Vagina (tissue), 2 donors: ENCODE measurements around the gene SMIM29. TPM values are rescaled to one million over a fixed set of nuclear protein-coding genes. Genes with fewer than 3 reads are reported as not detected.

Source experiments
- DNase-seq, 2 donors: peaks; one replicate each; pipeline ENCODE4 v3.0.0-alpha.2; 2017; ENCODE audit errors: extremely low spot score in 2 of 2
- H3K27ac ChIP-seq: fragments of 200-600 bp; sonication (generic); one replicate; pipeline ENCODE4 v1.5.1; 2019
- H3K27me3 ChIP-seq: fragments of 200-600 bp; sonication (generic); one replicate; pipeline ENCODE4 v1.5.1; 2019
- H3K36me3 ChIP-seq, 2 donors: fragments of 200-600 bp; sonication (generic); one replicate each; pipeline ENCODE4 v1.5.1; 2017 to 2019
- H3K4me1 ChIP-seq: fragments of 200-600 bp; sonication (generic); one replicate; pipeline ENCODE4 v1.5.1; 2019
- H3K4me3 ChIP-seq, 2 donors: fragments of 200-600 bp; sonication (generic); 1 replicate in 1 of 2; 2 replicates in 1 of 2; pipeline ENCODE4 v1.5.1; 2016 to 2019
- H3K9me3 ChIP-seq: fragments of 200-600 bp; sonication (generic); one replicate; pipeline ENCODE4 v1.5.1; 2019
- CTCF ChIP-seq, 3 experiments: fragments of 450-650 bp in 2 of 3; fragments of 200-600 bp in 1 of 3; sonication (generic) in 1 of 3; IDR thresholded peaks; one replicate each; pipeline ENCODE4 v1.5.1; 2017 to 2019; ENCODE audit warnings: antibody characterized with exemption in 3 of 3, mild to moderate bottlenecking in 2 of 3, moderate library complexity in 2 of 3
- POLR2A ChIP-seq, 2 donors: fragments of 450-650 bp; IDR thresholded peaks; one replicate each; pipeline ENCODE4 v1.6.1; 2017; ENCODE audit warnings: antibody characterized with exemption in 2 of 2, mild to moderate bottlenecking in 2 of 2, moderate library complexity in 2 of 2
- POLR2AphosphoS5 ChIP-seq, 2 donors: sonication (generic); formaldehyde crosslinking; IDR thresholded peaks; one replicate each; pipeline ENCODE4 v1.9.0; 2017; ENCODE audit warnings: antibody characterized with exemption in 2 of 2, mild to moderate bottlenecking in 2 of 2, low read depth in 1 of 2; ENCODE audit not compliant: insufficient read depth in 1 of 2
- intact Hi-C: fragments of 100-400 bp; cut with DNase I; formaldehyde crosslinking; loops from one replicate; pipeline ENCODE4 v1.15.1; 2023
- total RNA-seq: library from RNA; depleted of rRNA; stranded (reverse); fragments of >200 nt; gene quantifications from one replicate; pipeline ENCODE4 v1.2.3, GENCODE V29; 2016

Gene SMIM29
- total RNA-seq, 1 donor from 2014 or later, result 22.3 TPM

GRCh38 chr6:34237722-34238584 lies 10.9 kb downstream of the SMIM29 start:
- peak overlapping the region; percentile 75 for H3K27ac ChIP-seq
- peaks cover 0 to 8% of the 10 kb centered on the region in 2 donors for H3K36me3 ChIP-seq
- H3K27me3 ChIP-seq, result no peaks in the 10 kb centered on the region
- DNase-seq, result no peak
- H3K4me1 ChIP-seq, result peaks cover 19% of the 10 kb centered on the region
- H3K9me3 ChIP-seq, result no peaks in the 10 kb centered on the region
- peak in 1 of 2 donors; percentile 35 for TF ChIP-seq POLR2AphosphoS5 (IDR thresholded peaks at IDR 0.05; ENCODE audit: insufficient read depth in 1 of 2, low read depth in 1 of 2)
- TF ChIP-seq POLR2A (IDR thresholded peaks at IDR 0.05), result no peak
- peak in 1 of 3 experiments; percentile 8 for TF ChIP-seq CTCF (IDR thresholded peaks at IDR 0.05)
- intact Hi-C loops, result no loop called here
- H3K4me3 ChIP-seq, result peak overlapping the region; percentile 47 to 68

- H3K9me3 ChIP-seq, result no peaks in the 10 kb centered on the region
- H3K27me3 ChIP-seq, result no peaks in the 10 kb centered on the region
- H3K27ac ChIP-seq, result peak overlapping the region; percentile 94
- peak overlapping the region; percentile 68 to 69 for H3K4me3 ChIP-seq
- intact Hi-C loops, result no loop called here
- H3K36me3 ChIP-seq, result peaks cover 0 to 7% of the 10 kb centered on the region in 2 donors
- H3K4me1 ChIP-seq, result peaks cover 19% of the 10 kb centered on the region
- no peak for DNase-seq
- no peak for TF ChIP-seq CTCF (IDR thresholded peaks at IDR 0.05)
- TF ChIP-seq POLR2AphosphoS5 (IDR thresholded peaks at IDR 0.05; ENCODE audit: insufficient read depth in 1 of 2, low read depth in 1 of 2), result no peak
- no peak for TF ChIP-seq POLR2A (IDR thresholded peaks at IDR 0.05)
Observed at GRCh38 chr6:34237316-34237721, 11.5 kb downstream of the SMIM29 start.

DNA sequence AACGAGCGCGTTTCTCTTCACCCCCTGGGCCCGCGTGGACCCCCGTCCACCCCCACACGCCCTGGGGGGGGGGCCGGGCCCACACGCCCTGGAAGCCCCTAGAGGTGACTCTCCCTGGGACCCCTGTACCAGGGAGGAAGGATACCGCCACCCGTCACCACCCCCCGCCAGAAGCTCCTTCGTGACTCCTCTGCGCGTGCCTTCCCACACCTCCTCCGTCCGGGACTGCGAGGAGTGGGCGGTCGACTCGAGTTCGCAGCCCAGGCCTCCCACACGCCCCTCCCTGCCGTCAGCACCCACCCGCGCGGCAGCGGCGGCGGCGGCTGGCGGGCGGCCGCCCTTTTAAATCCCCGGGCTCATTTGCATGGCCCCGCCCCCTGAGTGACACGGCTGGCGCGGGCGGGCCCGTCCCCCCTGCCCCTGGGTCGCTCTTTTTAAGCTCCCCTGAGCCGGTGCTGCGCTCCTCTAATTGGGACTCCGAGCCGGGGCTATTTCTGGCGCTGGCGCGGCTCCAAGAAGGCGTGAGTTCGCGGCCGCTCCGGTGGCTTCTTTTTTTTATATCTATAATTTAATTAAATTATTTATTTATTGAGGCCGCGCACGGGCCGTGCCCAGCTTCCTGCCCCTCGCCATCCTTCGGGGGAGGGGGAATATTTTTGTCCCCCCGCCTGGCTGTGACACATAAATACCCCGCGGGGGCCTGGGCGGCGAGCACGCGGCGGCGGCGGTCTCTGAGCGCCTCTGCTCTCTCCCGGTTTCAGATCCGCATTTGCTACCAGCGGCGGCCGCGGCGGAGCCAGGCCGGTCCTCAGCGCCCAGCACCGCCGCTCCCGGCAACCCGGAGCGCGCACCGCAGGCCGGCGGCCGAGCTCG lies 12.1 kb downstream of the SMIM29 start, which contains the start of gene HMGA1:
Gene HMGA1, plus strand, starts transcription at position 431 of the 873 bp plus-strand sequence. CDS start 3,908 bp downstream, outside the sequence.
- no peaks in the 10 kb centered on the region for H3K9me3 ChIP-seq
- peaks cover 19% of the 10 kb centered on the region for H3K4me1 ChIP-seq
- intact Hi-C loops, result no loop called here
- H3K36me3 ChIP-seq, result peaks cover 0 to under 1% of the 10 kb centered on the region in 2 donors
- no peaks in the 10 kb centered on the region for H3K27me3 ChIP-seq
- peak within 1 kb of the TSS; percentile 68 to 69 for H3K4me3 ChIP-seq
- DNase-seq, result no peak
- H3K27ac ChIP-seq, result peak within 1 kb of the TSS; percentile 94
- TF ChIP-seq POLR2A (IDR thresholded peaks at IDR 0.05), result peak; percentile 25 to 92
- TF ChIP-seq CTCF (IDR thresholded peaks at IDR 0.05), result no peak
- peak; percentile 55 to 95 for TF ChIP-seq POLR2AphosphoS5 (IDR thresholded peaks at IDR 0.05; ENCODE audit: insufficient read depth in 1 of 2, low read depth in 1 of 2)

GRCh38 chr6:34236131-34236442 lies 12.7 kb downstream of the SMIM29 start:
- H3K9me3 ChIP-seq, result no peaks in the 10 kb centered on the region
- no peak for DNase-seq
- peaks cover 19% of the 10 kb centered on the region for H3K4me1 ChIP-seq
- H3K4me3 ChIP-seq, result peak overlapping the region; percentile 42 to 69
- peak overlapping the region; percentile 94 for H3K27ac ChIP-seq
- TF ChIP-seq POLR2AphosphoS5 (IDR thresholded peaks at IDR 0.05; ENCODE audit: insufficient read depth in 1 of 2, low read depth in 1 of 2) (no peak), CTCF (IDR thresholded peaks at IDR 0.05) (no peak), POLR2A (IDR thresholded peaks at IDR 0.05) (no peak)
- intact Hi-C loops, result no loop called here
- H3K27me3 ChIP-seq, result no peaks in the 10 kb centered on the region
- no peaks in the 10 kb centered on the region for H3K36me3 ChIP-seq
